GM12874 (cell line): ENCODE data around the gene SELPLG.

Experiments used
- TF ChIP-seq, protein P1 (sequence below): IDR thresholded peaks from 2 replicates; pipeline ENCODE4 v1.5.1; 2011; ENCODE audit warnings: low read depth, mild to moderate bottlenecking, control low read depth, low read length, moderate library complexity; ENCODE audit not compliant: insufficient read depth

SELPLG gene

DNA sequence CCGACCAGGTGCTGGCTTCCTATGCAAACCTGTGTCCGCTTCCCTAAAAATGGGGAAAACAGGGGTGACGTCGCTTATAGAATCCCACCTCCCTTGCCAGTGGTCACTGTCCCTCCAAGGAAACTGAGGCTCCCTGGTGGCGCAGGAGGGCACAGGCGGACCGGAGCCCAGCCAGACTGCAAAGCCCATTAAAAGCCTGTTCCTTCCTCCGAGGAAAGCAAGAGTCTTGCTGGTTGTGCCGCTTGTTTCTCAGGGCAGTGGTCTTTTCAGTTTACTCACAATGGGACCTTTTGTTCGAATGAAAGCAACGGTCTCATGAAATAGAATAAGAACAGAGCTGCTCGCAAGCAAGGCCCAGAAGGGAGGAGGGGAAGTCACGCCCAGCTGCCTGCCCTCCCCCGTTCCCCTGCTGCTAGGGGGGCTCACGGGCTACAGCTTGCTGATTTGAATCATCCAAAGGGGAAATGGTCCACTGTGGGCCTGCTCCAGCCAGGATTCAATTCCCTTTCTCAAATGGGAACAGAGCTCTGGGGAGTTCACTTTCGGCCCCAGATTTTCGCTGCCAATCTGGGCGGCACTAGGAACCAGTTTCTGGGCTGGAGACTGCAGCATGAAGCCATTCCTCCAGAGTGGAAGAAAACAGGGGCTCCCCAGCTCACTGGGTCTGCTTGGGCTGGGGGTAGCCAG, 4.6 kb upstream of the SELPLG start:
- TF ChIP-seq, protein P1, sequence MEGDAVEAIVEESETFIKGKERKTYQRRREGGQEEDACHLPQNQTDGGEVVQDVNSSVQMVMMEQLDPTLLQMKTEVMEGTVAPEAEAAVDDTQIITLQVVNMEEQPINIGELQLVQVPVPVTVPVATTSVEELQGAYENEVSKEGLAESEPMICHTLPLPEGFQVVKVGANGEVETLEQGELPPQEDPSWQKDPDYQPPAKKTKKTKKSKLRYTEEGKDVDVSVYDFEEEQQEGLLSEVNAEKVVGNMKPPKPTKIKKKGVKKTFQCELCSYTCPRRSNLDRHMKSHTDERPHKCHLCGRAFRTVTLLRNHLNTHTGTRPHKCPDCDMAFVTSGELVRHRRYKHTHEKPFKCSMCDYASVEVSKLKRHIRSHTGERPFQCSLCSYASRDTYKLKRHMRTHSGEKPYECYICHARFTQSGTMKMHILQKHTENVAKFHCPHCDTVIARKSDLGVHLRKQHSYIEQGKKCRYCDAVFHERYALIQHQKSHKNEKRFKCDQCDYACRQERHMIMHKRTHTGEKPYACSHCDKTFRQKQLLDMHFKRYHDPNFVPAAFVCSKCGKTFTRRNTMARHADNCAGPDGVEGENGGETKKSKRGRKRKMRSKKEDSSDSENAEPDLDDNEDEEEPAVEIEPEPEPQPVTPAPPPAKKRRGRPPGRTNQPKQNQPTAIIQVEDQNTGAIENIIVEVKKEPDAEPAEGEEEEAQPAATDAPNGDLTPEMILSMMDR: no peak

DNA sequence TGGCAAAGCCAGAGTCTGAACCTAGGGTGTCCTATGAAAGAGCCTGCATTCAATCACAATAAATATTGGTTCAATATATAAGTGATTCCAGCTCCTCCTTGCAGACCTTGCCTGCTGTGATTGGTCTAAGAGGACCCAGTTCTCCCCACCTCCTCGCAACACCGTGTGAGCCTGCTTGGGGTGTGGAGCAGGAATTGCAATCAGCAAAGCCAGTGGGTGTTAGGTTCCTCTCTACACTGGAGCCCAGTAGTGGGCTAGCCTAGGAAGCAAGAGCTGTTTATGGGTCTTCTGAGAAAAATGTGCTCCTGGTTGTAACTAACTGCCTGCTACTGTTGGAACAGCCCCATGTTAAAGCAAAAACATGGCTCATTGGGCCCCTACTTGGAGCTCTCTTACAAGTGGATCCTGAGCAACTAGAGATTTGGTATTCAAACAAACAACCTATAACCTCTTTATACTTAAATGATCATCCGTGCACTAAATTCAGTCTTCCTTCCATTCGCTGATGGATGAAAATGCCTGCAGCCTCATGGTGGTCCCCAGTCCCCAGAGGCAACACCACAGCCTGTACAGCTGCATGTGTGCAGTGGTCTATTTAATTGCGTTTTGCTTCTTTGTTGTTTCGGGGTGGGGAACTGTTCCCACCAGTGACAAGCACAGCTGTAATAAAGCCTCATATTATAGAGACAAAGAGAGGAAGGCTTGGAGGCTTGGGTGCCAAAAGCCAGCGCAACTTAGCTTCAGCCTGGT, 3.7 kb upstream of the SELPLG start:
- TF ChIP-seq, protein P1: no peak

DNA sequence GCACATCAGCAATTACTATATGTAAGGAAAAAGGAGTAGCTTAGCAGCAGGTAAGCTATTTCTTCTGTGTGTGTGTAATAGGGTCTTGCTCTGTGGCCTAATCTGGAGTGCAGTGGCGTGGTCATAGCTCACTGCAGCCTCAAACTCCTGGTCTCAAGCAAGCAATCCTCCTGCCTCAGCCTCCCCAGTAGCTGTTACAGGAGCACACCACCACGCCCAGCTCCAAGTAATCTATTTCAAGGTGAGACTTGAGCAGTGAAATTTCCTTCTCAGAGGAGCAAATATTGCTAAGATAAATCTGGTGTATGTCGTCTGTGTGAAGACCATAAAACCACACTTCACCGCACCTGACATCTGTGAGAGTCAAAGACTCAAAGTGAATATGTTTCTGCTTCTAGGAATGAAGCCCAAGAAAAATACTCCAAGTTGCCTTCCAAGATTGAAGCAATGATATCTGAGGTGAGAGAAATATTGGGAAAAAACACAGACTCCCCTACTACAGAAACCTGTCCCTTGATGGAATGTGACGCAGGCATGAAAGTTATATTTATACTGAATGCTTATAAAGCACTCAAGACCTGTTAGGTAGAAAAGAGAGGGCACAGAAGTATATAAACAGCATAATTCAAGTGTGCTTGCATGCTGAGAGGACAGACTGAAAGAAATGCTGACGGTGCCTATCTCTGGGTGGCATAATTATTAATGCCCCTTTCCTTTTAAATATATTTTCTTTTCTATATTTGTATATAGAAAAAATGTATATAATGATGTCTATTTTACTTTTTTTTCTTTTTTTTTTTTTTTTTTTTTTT, 2.5 kb upstream of the SELPLG start:
- TF ChIP-seq, protein P1: no peak

DNA sequence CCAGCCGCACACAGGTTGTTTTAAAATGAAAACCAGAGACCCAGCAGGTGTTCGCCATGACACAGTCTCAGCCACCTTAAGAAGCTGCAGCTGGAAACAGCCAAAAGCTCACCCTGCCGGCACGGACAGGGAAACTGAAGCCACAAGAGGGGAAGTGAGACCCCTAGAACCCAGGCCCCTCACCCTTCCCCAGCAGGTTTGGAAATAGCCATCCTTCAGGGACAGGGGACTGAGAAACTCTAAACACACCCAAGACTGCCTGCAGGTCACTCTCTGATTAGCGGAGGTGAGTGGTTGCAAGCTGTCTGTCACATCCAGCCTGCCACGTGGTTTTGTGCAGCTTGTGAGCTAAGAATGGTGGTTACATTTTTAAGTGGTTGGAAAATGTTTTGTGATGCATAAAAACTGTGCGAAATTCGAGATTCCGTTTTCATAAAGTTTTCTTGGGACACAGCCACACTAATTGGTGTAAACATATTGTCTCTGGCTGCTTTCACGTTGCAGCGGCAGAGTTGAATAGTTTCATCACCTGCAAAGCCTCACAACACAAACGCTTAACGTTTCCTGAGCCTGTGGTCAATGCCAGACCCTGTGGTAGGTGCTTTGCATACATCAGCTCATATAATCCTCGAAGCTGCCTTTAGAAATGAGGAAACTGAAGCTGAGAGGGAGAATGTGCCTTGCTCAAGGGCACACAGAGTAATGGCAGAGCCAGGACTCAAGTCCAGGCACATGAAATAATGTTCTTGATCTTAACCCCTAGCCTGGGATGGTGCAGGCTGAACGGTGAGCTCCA, 1.7 kb upstream of the SELPLG start:
- TF ChIP-seq, protein P1: no peak

DNA sequence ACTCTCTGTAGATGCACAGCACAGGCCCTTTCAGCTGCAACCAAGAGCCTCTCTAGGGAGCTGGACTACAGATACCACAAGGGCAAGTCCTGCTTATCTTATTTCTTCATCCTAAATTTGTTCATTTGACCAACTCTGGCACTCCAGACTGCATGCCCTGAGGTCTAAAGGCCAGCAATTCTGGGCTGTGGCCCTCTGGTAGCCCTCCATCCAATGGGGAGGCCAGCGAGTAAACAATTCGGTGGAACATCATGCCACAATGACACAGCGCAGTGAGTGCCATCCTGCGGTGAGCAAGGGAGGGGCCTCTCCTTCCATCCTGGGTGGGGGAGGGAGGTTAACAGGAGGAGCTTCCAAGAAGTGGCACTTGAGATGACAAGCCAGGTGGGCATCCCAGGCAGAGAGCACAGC, 652 bp upstream of the SELPLG start:
- TF ChIP-seq, protein P1: no peak

DNA sequence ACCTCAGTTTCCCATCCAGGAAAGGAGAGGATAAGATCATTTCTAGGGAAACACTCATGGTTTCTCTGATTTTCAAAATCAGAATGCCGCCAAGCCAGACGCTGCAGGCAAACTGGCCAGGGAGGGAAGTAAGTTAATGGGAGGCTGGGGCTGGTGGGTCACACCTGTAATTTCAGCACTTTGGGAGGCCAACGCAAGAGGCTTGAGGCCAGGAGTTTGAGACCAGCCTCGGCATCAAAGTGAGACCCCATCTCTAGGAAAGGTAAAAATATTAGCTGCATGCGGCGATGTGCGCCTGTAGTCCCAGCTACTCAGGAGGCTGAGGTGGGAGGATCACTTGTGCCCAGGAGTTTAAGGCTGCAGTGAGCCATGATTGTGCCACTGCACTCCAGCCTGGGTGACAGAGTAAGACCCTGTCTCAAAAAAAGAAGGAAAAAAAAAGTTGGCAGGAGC, 587 bp downstream of the SELPLG start:
- TF ChIP-seq, protein P1: no peak
